ENCODE data around the gene SYTL1.

DNA sequence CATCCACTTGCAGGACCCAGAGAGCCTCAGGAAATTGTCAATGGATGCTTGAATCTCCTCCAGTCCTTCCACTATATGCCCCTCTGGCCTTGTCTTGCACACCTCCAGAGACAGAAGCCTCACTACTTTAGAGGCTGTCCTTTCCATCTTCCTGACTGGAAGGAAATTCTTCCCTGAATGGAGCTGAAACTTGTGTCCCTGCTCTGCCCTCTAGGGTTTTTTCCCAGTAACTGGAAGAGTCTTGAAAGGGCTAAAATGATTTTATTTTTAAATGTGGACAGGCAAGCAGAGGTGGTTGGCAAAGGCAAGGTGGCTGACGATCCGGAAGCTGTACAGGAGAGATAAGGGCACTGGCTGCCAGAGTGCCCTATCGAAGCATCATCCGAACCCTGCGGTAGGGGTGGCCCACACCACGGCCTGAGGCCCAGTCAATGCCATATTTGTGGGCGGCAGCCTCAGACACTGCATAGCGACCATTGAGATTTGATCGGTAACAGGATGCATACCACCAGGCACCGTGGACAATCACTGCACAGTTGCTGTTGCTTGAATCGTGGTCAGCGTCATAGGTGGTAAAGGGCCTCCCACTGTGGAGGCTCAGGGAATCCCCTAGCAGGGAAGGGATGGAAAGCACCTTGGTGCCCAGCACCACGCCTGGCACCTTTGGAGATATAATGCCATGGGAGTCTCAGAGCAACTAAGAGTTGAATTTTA is 27.2 kb downstream of the SYTL1 start:
- TF ChIP-seq, protein P1, sequence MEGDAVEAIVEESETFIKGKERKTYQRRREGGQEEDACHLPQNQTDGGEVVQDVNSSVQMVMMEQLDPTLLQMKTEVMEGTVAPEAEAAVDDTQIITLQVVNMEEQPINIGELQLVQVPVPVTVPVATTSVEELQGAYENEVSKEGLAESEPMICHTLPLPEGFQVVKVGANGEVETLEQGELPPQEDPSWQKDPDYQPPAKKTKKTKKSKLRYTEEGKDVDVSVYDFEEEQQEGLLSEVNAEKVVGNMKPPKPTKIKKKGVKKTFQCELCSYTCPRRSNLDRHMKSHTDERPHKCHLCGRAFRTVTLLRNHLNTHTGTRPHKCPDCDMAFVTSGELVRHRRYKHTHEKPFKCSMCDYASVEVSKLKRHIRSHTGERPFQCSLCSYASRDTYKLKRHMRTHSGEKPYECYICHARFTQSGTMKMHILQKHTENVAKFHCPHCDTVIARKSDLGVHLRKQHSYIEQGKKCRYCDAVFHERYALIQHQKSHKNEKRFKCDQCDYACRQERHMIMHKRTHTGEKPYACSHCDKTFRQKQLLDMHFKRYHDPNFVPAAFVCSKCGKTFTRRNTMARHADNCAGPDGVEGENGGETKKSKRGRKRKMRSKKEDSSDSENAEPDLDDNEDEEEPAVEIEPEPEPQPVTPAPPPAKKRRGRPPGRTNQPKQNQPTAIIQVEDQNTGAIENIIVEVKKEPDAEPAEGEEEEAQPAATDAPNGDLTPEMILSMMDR (IDR thresholded peaks at IDR 0.05), result no peak
- TF ChIP-seq POLR2AphosphoS5 (IDR thresholded peaks at IDR 0.05; ENCODE audit: insufficient read depth in 1 of 2, low read depth in 1 of 2) (no peak), POLR2A (IDR thresholded peaks at IDR 0.05) (no peak)
